ENCODE measurements around the gene SNED1.

- TF ChIP-seq, protein P1, sequence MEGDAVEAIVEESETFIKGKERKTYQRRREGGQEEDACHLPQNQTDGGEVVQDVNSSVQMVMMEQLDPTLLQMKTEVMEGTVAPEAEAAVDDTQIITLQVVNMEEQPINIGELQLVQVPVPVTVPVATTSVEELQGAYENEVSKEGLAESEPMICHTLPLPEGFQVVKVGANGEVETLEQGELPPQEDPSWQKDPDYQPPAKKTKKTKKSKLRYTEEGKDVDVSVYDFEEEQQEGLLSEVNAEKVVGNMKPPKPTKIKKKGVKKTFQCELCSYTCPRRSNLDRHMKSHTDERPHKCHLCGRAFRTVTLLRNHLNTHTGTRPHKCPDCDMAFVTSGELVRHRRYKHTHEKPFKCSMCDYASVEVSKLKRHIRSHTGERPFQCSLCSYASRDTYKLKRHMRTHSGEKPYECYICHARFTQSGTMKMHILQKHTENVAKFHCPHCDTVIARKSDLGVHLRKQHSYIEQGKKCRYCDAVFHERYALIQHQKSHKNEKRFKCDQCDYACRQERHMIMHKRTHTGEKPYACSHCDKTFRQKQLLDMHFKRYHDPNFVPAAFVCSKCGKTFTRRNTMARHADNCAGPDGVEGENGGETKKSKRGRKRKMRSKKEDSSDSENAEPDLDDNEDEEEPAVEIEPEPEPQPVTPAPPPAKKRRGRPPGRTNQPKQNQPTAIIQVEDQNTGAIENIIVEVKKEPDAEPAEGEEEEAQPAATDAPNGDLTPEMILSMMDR (IDR thresholded peaks at IDR 0.05), result no peak
- TF ChIP-seq MAX (CRISPR knock-in tag; IDR thresholded peaks at IDR 0.05), result no peak
These were observed 3.2 kb downstream of the SNED1 start for GRCh38 chr2:241001413-241002274.
